GM12872 (cell line): ENCODE measurements around the gene HK3.

ENCODE experiments used
- CTCF ChIP-seq: IDR thresholded peaks from 3 replicates; pipeline ENCODE4 v1.5.1; 2011; ENCODE audit warnings: low read depth, mild to moderate bottlenecking, low read length, moderate library complexity; ENCODE audit not compliant: insufficient read depth

The HK3 gene

GRCh38 chr5:176902102-176902814 is 3.1 kb upstream of the HK3 start:
- no peak for TF ChIP-seq CTCF

GRCh38 chr5:176901260-176902101 is 2.3 kb upstream of the HK3 start:
- no peak for TF ChIP-seq CTCF

GRCh38 chr5:176900780-176901204 is 1.6 kb upstream of the HK3 start:
- no peak for TF ChIP-seq CTCF

GRCh38 chr5:176899946-176900779 is 1.0 kb upstream of the HK3 start:
- TF ChIP-seq CTCF, result no peak

GRCh38 chr5:176897263-176897662 is 1.9 kb downstream of the HK3 start:
- TF ChIP-seq CTCF, result no peak

GRCh38 chr5:176895831-176896230 is 3.3 kb downstream of the HK3 start:
- no peak for TF ChIP-seq CTCF

GRCh38 chr5:176894298-176894697 is 4.8 kb downstream of the HK3 start:
- no peak for TF ChIP-seq CTCF
